Colonic mucosa (tissue), 4 donors: ENCODE results near the gene TIA1. TPM values are rescaled to one million over a fixed set of nuclear protein-coding genes. Genes with fewer than 3 reads are reported as not detected.
A peak's percentile ranks its signal among the peaks of the same experiment; 100 is the strongest.

Source experiments
- DNase-seq: peaks from one replicate; pipeline ENCODE4 v3.0.0-alpha.2; 2020
- H3K27ac ChIP-seq: fragments of 200-600 bp; one replicate; pipeline ENCODE4 v1.8.0; 2021
- H3K27me3 ChIP-seq: fragments of 200-600 bp; one replicate; pipeline ENCODE4 v1.8.0; 2021
- H3K36me3 ChIP-seq: fragments of 200-600 bp; one replicate; pipeline ENCODE4 v1.8.0; 2021
- H3K4me1 ChIP-seq: fragments of 200-600 bp; one replicate; pipeline ENCODE4 v1.8.0; 2021; ENCODE audit warnings: mild to moderate bottlenecking
- H3K4me3 ChIP-seq: fragments of 200-600 bp; one replicate; pipeline ENCODE4 v1.8.0; 2021
- H3K9ac ChIP-seq, 2 donors: one replicate each; pipeline ENCODE4 v1.7.0; 2013; ENCODE audit warnings: control low read depth in 2 of 2, low read depth in 2 of 2, low read length in 2 of 2
- H3K9me3 ChIP-seq: fragments of 200-600 bp; one replicate; pipeline ENCODE4 v1.8.0; 2021
- intact Hi-C: fragments of 100-400 bp; cut with DNase I; formaldehyde crosslinking; loops from one replicate; pipeline ENCODE4 v1.14.1; 2022
- total RNA-seq, 2 donors: library from RNA; stranded (reverse); fragmentation: NEBNext Ultra II Directional in 1 of 2; extraction: Animal tissue kit (Norgen Biotek cat#: 25700) in 1 of 2; gene quantifications; one replicate each; pipeline ENCODE4 v1.2.1, GENCODE V29; 2021
- TF ChIP-seq, protein P1 (sequence below): fragments of 200-600 bp; IDR thresholded peaks from one replicate; pipeline ENCODE4 v1.8.0; 2022; ENCODE audit warnings: antibody characterized with exemption, mild to moderate bottlenecking
- donor health status: healthy.
- donor health status: DM: no; HTN: no; CAD: no.
- donor health status: DM: no; HTN: no; CAD: no.

The TIA1 gene
- total RNA-seq, 2 donors from 2014 or later, result 86.8 to 89.2 TPM

DNA sequence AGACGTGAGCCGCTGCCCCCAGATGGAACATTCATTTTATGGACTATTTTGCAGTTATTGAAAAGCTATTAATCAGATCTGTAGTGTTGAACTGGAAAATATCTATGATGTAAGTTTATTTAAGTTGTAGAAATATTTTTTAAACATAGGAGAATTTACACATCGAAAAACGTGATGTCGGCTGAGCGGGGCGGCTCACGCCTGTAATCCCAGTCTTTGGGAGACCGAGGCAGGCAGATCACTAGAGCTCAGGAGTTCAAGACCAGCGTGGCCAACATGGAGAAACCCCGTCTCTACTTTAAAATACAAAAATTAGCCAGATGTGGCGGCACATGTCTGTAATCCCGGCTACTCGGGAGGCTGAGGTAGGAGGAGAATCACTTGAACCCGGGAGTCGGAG, 2.0 kb upstream of the TIA1 start:
- DNase-seq, result no peak
- no peak overlapping the region for H3K9ac ChIP-seq
- H3K4me1 ChIP-seq, result no peaks in the 10 kb centered on the region
- no peaks in the 10 kb centered on the region for H3K36me3 ChIP-seq
- H3K4me3 ChIP-seq, result no peak overlapping the region
- H3K27ac ChIP-seq, result no peak overlapping the region
- no peaks in the 10 kb centered on the region for H3K9me3 ChIP-seq
- TF ChIP-seq, protein P1, sequence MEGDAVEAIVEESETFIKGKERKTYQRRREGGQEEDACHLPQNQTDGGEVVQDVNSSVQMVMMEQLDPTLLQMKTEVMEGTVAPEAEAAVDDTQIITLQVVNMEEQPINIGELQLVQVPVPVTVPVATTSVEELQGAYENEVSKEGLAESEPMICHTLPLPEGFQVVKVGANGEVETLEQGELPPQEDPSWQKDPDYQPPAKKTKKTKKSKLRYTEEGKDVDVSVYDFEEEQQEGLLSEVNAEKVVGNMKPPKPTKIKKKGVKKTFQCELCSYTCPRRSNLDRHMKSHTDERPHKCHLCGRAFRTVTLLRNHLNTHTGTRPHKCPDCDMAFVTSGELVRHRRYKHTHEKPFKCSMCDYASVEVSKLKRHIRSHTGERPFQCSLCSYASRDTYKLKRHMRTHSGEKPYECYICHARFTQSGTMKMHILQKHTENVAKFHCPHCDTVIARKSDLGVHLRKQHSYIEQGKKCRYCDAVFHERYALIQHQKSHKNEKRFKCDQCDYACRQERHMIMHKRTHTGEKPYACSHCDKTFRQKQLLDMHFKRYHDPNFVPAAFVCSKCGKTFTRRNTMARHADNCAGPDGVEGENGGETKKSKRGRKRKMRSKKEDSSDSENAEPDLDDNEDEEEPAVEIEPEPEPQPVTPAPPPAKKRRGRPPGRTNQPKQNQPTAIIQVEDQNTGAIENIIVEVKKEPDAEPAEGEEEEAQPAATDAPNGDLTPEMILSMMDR, result no peak
- intact Hi-C loops, result no loop called here
- no peaks in the 10 kb centered on the region for H3K27me3 ChIP-seq

DNA sequence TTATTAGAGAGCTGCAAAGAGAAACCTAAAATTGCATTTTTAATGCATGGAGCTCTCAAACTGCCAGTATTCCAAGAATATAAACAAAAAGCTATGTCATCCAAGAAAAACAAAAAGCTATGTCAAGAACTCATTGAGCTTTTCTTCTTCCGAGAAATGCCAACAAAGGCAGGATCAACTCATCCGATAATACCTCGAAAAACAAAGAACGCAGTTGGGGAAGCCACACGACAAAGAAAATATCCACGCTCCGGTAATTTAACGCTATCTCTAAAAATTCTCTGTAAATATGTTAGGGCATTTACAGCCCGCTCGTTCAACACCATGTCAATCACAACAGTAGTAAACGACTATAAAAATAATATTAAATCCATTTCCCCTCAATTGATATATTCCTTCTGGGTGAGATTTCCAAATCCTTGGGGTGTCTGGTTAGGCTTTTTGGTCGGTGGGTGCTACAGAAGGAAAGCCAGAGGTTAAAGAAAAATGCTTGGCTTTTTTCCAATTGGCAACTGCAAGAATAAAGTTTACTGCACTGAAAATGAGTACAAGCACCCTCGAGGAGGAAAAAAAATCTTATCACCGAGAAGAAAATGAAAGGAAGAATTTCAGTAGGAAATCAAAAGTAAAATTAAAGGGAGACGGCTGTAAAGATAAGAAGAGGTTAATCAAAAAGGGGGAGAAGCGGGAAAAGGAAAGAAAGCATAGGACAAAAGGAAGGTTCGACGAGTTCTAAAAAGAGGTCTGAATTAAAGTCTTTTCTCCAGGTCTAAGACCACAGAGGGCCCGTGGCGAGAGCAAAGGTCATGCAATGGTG, 856 bp downstream of the TIA1 start:
- TF ChIP-seq, protein P1, result no peak
- Histone ChIP-seq H3K27ac (peak overlapping the region; percentile 98), H3K36me3 (no peaks in the 10 kb centered on the region), H3K4me3 (peak overlapping the region; percentile 77), H3K9me3 (no peaks in the 10 kb centered on the region), H3K27me3 (no peaks in the 10 kb centered on the region), H3K9ac (peak overlapping the region; percentile 92 to 100), H3K4me1 (no peaks in the 10 kb centered on the region)
- no peak for DNase-seq
- intact Hi-C loops, result no loop called here

DNA sequence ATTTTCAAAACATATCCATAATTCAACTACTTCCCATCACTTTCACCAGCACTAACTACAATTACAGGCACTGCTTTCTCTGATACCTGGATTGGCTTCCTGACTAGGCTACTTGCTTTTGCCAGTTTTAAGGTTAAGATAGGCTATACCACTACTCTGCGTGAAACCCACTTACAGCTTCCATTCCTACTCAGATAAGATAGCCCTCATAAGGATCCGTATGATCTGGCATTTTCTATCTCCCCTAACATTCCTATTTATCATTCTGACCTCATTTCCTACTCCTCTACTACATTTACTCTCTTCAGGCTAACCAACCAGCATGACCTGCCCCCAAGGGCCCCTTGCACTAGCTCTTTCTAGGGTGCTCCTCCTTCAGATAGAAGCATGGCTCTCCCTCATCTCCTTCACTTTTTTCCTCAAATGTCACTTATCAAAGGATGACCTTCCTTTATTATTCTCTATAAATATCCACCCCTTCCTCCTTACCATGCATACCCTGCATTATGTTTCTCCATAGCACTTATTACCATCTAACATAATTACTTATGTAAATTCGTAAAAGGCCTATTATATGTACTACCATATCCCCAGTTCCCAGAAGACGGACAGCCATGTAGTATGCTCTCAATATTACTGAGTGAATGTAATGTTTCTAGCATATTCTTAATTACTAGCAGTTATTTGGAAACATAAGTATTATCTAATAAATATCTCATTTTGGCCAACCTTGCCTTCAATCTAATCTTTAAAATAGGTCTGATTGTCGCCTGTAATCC, 4.4 kb downstream of the TIA1 start:
- no peaks in the 10 kb centered on the region for H3K36me3 ChIP-seq
- TF ChIP-seq, protein P1, result no peak

DNA sequence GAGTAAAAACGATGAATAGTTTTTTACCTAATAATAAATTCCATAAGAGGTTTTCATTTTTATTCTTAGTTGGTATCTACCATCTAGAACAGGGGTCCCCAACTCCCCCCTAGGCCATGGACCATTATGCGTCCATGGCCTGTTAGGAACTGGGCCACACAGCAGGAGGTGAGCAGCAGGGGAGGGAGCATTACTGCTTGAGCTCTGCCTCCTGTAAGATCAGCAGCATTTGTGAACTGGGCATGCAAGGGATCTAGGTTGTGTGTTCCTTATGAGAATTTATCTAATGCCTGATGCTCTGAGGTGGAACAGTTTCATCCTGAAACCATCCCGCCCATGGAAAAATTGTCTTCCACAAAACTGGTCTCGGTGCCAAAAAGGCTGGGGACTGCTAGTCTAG, 5.9 kb downstream of the TIA1 start:
- TF ChIP-seq, protein P1, result no peak
- no peaks in the 10 kb centered on the region for H3K36me3 ChIP-seq
- intact Hi-C loops, result no loop called here
- H3K27ac ChIP-seq, result no peak overlapping the region
- no peaks in the 10 kb centered on the region for H3K9me3 ChIP-seq
- H3K4me1 ChIP-seq, result no peaks in the 10 kb centered on the region
- no peak overlapping the region for H3K4me3 ChIP-seq
- DNase-seq, result no peak
- no peaks in the 10 kb centered on the region for H3K27me3 ChIP-seq
- H3K9ac ChIP-seq, result no peak overlapping the region

More for the DNA sequence above, 4.4 kb downstream of the TIA1 start:
- Histone ChIP-seq H3K9me3 (no peaks in the 10 kb centered on the region), H3K9ac (no peak overlapping the region), H3K27me3 (no peaks in the 10 kb centered on the region), H3K4me1 (no peaks in the 10 kb centered on the region), H3K4me3 (no peak overlapping the region), H3K27ac (no peak overlapping the region)
- DNase-seq, result no peak
- intact Hi-C loops, result no loop called here

DNA sequence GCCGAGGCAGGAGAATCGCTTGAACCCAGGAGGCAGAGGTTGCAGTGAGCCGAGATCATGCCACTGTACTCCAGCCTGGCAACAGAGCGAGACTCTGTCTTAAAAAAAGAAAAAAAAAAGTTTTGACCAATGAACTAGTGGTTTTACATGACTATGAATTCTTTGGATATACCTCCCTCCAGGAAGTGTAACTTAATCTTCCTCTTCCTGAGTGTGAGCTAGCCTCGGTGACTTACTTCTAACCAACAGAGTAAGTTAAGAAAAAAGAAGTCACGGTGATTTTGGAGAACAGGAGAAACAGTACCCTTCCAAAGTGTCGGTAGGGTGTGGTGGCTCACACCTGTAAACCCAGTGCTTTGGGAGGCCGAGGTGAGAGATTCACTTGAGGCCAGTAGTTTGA, 7.1 kb downstream of the TIA1 start:
- TF ChIP-seq, protein P1, result no peak
- Histone ChIP-seq H3K9ac (no peak overlapping the region), H3K36me3 (no peaks in the 10 kb centered on the region), H3K4me3 (no peak overlapping the region), H3K27me3 (no peaks in the 10 kb centered on the region), H3K27ac (no peak overlapping the region), H3K4me1 (no peaks in the 10 kb centered on the region), H3K9me3 (no peaks in the 10 kb centered on the region)
- no peak for DNase-seq
- intact Hi-C loops, result no loop called here
